Natural killer cell (primary cell): ENCODE results near the gene ZNF70. TPM values are rescaled to one million over a fixed set of nuclear protein-coding genes. Genes with fewer than 3 reads are reported as not detected.
A peak's percentile ranks its signal among the peaks of the same experiment; 100 is the strongest.

Source experiments
- ATAC-seq, 3 donors: fragments of 150-1000 bp in 2 of 3; fragments of 200-7000 bp in 1 of 3; cut with Tn5 transposase; 1 replicate in 1 of 3; 2 replicates in 2 of 3; pipeline ENCODE4 v1.10.0; 2021; ENCODE audit warnings: mild to moderate bottlenecking in 2 of 3, moderate library complexity in 2 of 3
- DNase-seq, 2 donors: peaks; one replicate each; pipeline versions ENCODE4 v3.0.0 to v3.0.0-alpha.2; 2013 to 2021; ENCODE audit warnings: mixed read lengths in 1 of 2
- H3K27ac ChIP-seq: one replicate; pipeline ENCODE4 v1.5.1; 2013; ENCODE audit warnings: mild to moderate bottlenecking, low read length
- H3K27me3 ChIP-seq: one replicate; pipeline ENCODE4 v1.6.1; 2013; ENCODE audit warnings: low read length; ENCODE audit not compliant: control insufficient read depth, insufficient read depth
- H3K36me3 ChIP-seq: one replicate; pipeline ENCODE4 v1.6.1; 2013; ENCODE audit warnings: low read length; ENCODE audit not compliant: control insufficient read depth, insufficient read depth
- H3K4me1 ChIP-seq: one replicate; pipeline ENCODE4 v1.6.1; 2013; ENCODE audit warnings: low read length; ENCODE audit not compliant: control insufficient read depth, insufficient read depth
- H3K4me3 ChIP-seq: one replicate; pipeline ENCODE4 v1.5.1; 2013; ENCODE audit warnings: low read length
- H3K9me3 ChIP-seq: one replicate; pipeline ENCODE4 v1.6.1; 2013; ENCODE audit warnings: low read length; ENCODE audit not compliant: control insufficient read depth, insufficient read depth
- H3K27ac Mint-ChIP-seq, 2 donors: one replicate each; pipeline ENCODE4 v1.8.0; 2022; ENCODE audit warnings: mild to moderate bottlenecking in 2 of 2, mixed read lengths in 2 of 2, moderate library complexity in 1 of 2
- H3K27me3 Mint-ChIP-seq, 2 donors: one replicate each; pipeline ENCODE4 v1.8.0; 2022; ENCODE audit warnings: low read depth in 2 of 2, mixed read lengths in 2 of 2
- H3K36me3 Mint-ChIP-seq: one replicate; pipeline ENCODE4 v1.8.0; 2022; ENCODE audit warnings: mixed read lengths
- H3K4me1 Mint-ChIP-seq, 2 donors: one replicate each; pipeline ENCODE4 v1.8.0; 2022; ENCODE audit warnings: mixed read lengths in 2 of 2
- H3K4me3 Mint-ChIP-seq: one replicate; pipeline ENCODE4 v1.8.0; 2022; ENCODE audit warnings: mild to moderate bottlenecking, moderate library complexity, mixed read lengths
- H3K9me3 Mint-ChIP-seq, 2 donors: one replicate each; pipeline ENCODE4 v1.8.0; 2022; ENCODE audit warnings: mixed read lengths in 2 of 2
- CTCF ChIP-seq: fragments of 200-600 bp; IDR thresholded peaks from one replicate; pipeline ENCODE4 v1.8.0; 2022; ENCODE audit warnings: antibody characterized with exemption
- WGBS: methylation state at CpG from one replicate; pipeline ENCODE4 v1.1.7; 2013; ENCODE audit warnings: missing lambda C conversion rate; ENCODE audit not compliant: insufficient coverage; 5-methylcytosine and 5-hydroxymethylcytosine counted together
- intact Hi-C: fragments of 100-400 bp; cut with micrococcal nuclease; formaldehyde crosslinking; loops from one replicate; pipeline ENCODE4 v1.14.2; 2022
- total RNA-seq, 4 donors: library from RNA; stranded (reverse); fragments of 120-200 nt in 1 of 4; gene quantifications; one replicate each; pipeline versions ENCODE4 v1.2.3 to v1.2.4, GENCODE V29; 2013 to 2022

ZNF70 gene
- total RNA-seq, 3 donors from 2014 or later (not counting 1 experiment from before 2014, with no cell fraction given) = 7.4 to 9.1 (median 7.7) TPM

- no peak overlapping the region for H3K4me3 ChIP-seq
- H3K9me3 ChIP-seq = no peaks in the 10 kb centered on the region
- Mint-ChIP-seq H3K4me1 (peaks cover 32 to 44% of the 10 kb centered on the region in 2 donors), H3K27ac (peak overlapping the region; percentile 45 to 63), H3K27me3 (no peaks in the 10 kb centered on the region), H3K9me3 (no peaks in the 10 kb centered on the region), H3K36me3 (peaks cover 27% of the 10 kb centered on the region), H3K4me3 (peak overlapping the region; percentile 49)
- 90% methylated on average over 28 of the region's 28 CpGs for WGBS
- H3K27ac ChIP-seq = no peak overlapping the region
- H3K27me3 ChIP-seq = no peaks in the 10 kb centered on the region
- H3K4me1 ChIP-seq = peaks cover 25% of the 10 kb centered on the region
- DNase-seq = no peak
- TF ChIP-seq CTCF = no peak
- no peak for ATAC-seq
- intact Hi-C loops = no loop called here
- peaks cover 43% of the 10 kb centered on the region for H3K36me3 ChIP-seq
These were observed 37.0 kb downstream of the ZNF70 start for GRCh38 chr22:23713696-23714595.

- WGBS = 82% methylated on average over 12 of the region's 12 CpGs
- DNase-seq (no peak), ATAC-seq (no peak)
- Mint-ChIP-seq H3K4me3 (no peak overlapping the region), H3K27me3 (no peaks in the 10 kb centered on the region), H3K9me3 (no peaks in the 10 kb centered on the region), H3K4me1 (peaks cover 32 to 41% of the 10 kb centered on the region in 2 donors), H3K36me3 (peaks cover 43% of the 10 kb centered on the region), H3K27ac (no peak overlapping the region)
- H3K27ac ChIP-seq = no peak overlapping the region
- no peak for TF ChIP-seq CTCF
- no peaks in the 10 kb centered on the region for H3K27me3 ChIP-seq
- H3K4me3 ChIP-seq = no peak overlapping the region
- peaks cover 56% of the 10 kb centered on the region for H3K36me3 ChIP-seq
- intact Hi-C loops = no loop called here
- no peaks in the 10 kb centered on the region for H3K9me3 ChIP-seq
- peaks cover 21% of the 10 kb centered on the region for H3K4me1 ChIP-seq
These were observed 38.7 kb downstream of the ZNF70 start for GRCh38 chr22:23712256-23712655.

- no peaks in the 10 kb centered on the region for H3K27me3 Mint-ChIP-seq
- peak overlapping the region in 1 of 2 donors; percentile 25 for H3K27ac Mint-ChIP-seq
These were observed 41.8 kb downstream of the ZNF70 start for GRCh38 chr22:23709107-23709506.

More at GRCh38 chr22:23709107-23709506, 41.8 kb downstream of the ZNF70 start:
- ATAC-seq (no peak), DNase-seq (no peak)
- intact Hi-C loops = no loop called here
- H3K4me3 Mint-ChIP-seq = no peak overlapping the region
- H3K4me1 Mint-ChIP-seq = peaks cover 45 to 48% of the 10 kb centered on the region in 2 donors
- 98% methylated on average over 2 of the region's 2 CpGs for WGBS
- H3K27ac ChIP-seq = no peak overlapping the region
- H3K4me1 ChIP-seq = no peaks in the 10 kb centered on the region
- peaks cover 83% of the 10 kb centered on the region for H3K36me3 ChIP-seq
- H3K9me3 ChIP-seq = no peaks in the 10 kb centered on the region
- no peak overlapping the region for H3K4me3 ChIP-seq
- no peak for TF ChIP-seq CTCF
- no peaks in the 10 kb centered on the region for H3K27me3 ChIP-seq
- peaks cover 69% of the 10 kb centered on the region for H3K36me3 Mint-ChIP-seq
- H3K9me3 Mint-ChIP-seq = no peaks in the 10 kb centered on the region
